RWPE1 (cell line): Measurements from ENCODE around the gene PRKACG.
"Not testable (repeated sequence)": the region's sequence is repeated elsewhere in the genome, so short reads cannot be mapped to it uniquely, and the experiment has no call there.

Experiments used
- CTCF ChIA-PET: fragments of 350-600 bp; sonication (Branson Sonifier 250); formaldehyde crosslinking; extraction: SDS; loops from one replicate; lab custom pipeline; 2021; lab: Yijun Ruan, JAX
- POLR2A ChIA-PET: fragments of 400-600 bp; formaldehyde crosslinking; extraction: SDS; loops from one replicate; lab custom pipeline; 2020; ENCODE audit warnings: antibody characterized with exemption; ENCODE audit not compliant: low non-redundant PET; lab: Yijun Ruan, JAX
- DNase-seq: peaks from one replicate; pipeline ENCODE4 v3.0.0; 2012; ENCODE audit warnings: low spot score
- H3K27ac ChIP-seq: fragments of 450-650 bp; 2 replicates; pipeline ENCODE4 v1.5.1; 2017
- CTCF ChIP-seq: fragments of 450-650 bp; conservative IDR thresholded peaks from 2 replicates; pipeline ENCODE4 v1.5.1; 2017; ENCODE audit warnings: low read depth, mild to moderate bottlenecking

The PRKACG gene

GRCh38 chr9:69014013-69014412, at the start of gene PRKACG:
TSS of gene PRKACG (minus strand) at chr9:69014113. CDS start at chr9:69014092, 21 bp downstream.
- H3K27ac ChIP-seq: no peak within 1 kb of the TSS
- no peak for DNase-seq
- POLR2A ChIA-PET: no interaction called here
- TF ChIP-seq CTCF: no peak
- CTCF ChIA-PET: no interaction called here

GRCh38 chr9:69062195-69062594, 48.3 kb upstream of the PRKACG start:
- no peak overlapping the region for H3K27ac ChIP-seq
- POLR2A ChIA-PET: no interaction called here
- CTCF ChIA-PET: no interaction called here
- no peak for DNase-seq
- TF ChIP-seq CTCF: no peak

- ChIA-PET CTCF (no interaction called here), POLR2A (no interaction called here)
- DNase-seq: no peak
- no peak for TF ChIP-seq CTCF
- no peak overlapping the region for H3K27ac ChIP-seq
Measured at GRCh38 chr9:69060766-69061165, 46.9 kb upstream of the PRKACG start.

GRCh38 chr9:69058101-69058500, 44.2 kb upstream of the PRKACG start:
- CTCF ChIA-PET: no interaction called here
- DNase-seq: no peak
- no peak for TF ChIP-seq CTCF
- POLR2A ChIA-PET: no interaction called here
- no peak overlapping the region for H3K27ac ChIP-seq

- no peak for TF ChIP-seq CTCF
- POLR2A ChIA-PET: no interaction called here
- H3K27ac ChIP-seq: no peak overlapping the region
- CTCF ChIA-PET: interaction anchor here (0.8 to 4.4 kb wide), 5 partner anchors 66 to 144 kb away, joined by 3 to 57 read pairs (median 5); no protein-coding TSS in a partner anchor
- no peak for DNase-seq
Measured at GRCh38 chr9:69056191-69056815, 42.4 kb upstream of the PRKACG start.

GRCh38 chr9:69054989-69055388, 41.1 kb upstream of the PRKACG start:
- CTCF ChIA-PET: interaction anchor here (0.5 to 4.4 kb wide), 11 partner anchors 12 to 168 kb away, joined by 3 to 57 read pairs (median 5); no protein-coding TSS in a partner anchor
- H3K27ac ChIP-seq: no peak overlapping the region

GRCh38 chr9:69050936-69051335, 37.0 kb upstream of the PRKACG start:
- POLR2A ChIA-PET, H3K27ac ChIP-seq, DNase-seq, CTCF ChIA-PET: not testable (repeated sequence)

More at GRCh38 chr9:69054989-69055388, 41.1 kb upstream of the PRKACG start:
- TF ChIP-seq CTCF: no peak
- DNase-seq: no peak
- POLR2A ChIA-PET: no interaction called here
